COR-L47 (cell line): ENCODE measurements around the gene PSD.

Experiments used
- DNase-seq: peaks from one replicate; lab custom pipeline; 2025; lab: John Stamatoyannopoulos, UW

PSD gene

DNA sequence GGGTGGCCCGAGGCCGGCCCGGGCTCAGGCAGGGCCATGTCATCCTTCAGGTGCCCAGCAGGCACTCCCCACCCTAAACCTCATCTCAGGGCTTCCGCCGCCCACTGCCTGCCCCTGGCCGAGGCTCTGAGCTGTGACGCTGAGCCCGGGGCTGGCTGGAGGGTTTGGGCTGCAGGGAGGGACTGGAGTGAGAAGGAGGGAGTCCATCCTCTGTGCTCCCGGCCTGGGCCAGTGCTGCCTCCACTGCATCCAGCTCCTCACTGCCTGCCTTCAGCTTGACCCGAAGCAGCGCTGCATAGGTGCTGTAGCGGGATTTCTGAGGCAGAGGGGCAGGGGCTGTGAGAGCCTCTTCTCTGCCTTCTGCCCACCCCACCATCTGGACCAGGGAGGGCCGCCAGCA is 15.5 kb downstream of the PSD start:
- DNase-seq: no peak

DNA sequence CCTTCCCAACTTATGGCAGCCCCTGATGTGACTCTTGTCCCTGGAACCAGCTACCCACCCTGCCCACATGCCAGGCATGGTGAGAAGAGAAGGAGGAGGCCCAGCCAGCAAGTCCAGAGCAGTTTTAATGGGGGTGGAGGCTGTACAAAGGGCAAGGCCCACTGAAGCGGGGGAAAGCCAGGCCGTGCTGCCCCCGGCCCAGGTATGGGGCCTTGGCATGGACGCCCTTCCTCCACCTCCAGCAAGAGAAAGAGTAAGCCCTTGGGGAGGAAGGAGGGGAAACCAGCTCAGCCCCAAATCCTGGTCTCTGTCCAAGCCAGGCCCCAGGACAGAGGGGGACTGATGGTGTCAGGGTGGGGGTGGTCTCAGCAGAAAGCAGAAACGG is 16.1 kb downstream of the PSD start:
- DNase-seq: no peak

DNA sequence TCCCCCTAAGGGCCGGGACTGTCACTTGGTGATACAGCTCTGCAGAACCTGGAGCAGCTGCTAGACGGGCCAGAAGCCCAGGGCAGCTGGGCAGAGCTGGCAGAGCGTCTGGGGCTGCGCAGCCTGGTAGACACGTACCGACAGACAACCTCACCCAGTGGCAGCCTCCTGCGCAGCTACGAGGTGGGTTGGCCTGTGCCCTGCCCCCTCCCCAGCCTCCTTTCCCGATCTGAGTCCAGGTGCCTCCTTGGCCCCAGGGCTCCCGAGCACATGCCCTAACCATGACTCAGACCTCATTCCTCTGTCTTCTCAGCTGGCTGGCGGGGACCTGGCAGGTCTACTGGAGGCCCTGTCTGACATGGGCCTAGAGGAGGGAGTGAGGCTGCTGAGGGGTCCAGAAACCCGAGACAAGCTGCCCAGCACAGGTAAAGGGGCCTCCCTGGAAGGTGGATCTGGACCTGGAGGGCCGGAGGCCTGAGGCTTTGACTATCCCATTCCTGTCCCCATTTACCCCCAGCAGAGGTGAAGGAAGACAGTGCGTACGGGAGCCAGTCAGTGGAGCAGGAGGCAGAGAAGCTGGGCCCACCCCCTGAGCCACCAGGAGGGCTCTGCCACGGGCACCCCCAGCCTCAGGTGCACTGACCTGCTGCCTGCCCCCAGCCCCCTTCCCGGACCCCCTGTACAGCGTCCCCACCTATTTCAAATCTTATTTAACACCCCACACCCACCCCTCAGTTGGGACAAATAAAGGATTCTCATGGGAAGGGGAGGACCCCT is 16.7 kb downstream of the PSD start:
- DNase-seq: no peak

DNA sequence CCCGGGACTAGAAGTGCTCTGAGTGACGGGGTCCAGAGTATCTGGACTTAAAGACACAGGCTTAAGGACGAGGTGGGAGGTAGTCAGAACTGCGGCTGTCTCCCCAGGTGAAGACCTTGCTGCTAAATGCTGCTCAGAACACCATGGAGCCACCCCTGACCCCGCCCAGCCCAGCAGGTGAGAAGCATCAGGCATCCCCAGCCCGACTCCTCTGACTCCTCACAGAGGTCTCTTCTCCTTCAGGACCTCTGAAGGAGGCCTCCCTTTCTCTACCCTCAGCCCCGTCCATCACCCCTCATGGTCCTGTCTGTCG is 17.3 kb downstream of the PSD start:
- DNase-seq: no peak

DNA sequence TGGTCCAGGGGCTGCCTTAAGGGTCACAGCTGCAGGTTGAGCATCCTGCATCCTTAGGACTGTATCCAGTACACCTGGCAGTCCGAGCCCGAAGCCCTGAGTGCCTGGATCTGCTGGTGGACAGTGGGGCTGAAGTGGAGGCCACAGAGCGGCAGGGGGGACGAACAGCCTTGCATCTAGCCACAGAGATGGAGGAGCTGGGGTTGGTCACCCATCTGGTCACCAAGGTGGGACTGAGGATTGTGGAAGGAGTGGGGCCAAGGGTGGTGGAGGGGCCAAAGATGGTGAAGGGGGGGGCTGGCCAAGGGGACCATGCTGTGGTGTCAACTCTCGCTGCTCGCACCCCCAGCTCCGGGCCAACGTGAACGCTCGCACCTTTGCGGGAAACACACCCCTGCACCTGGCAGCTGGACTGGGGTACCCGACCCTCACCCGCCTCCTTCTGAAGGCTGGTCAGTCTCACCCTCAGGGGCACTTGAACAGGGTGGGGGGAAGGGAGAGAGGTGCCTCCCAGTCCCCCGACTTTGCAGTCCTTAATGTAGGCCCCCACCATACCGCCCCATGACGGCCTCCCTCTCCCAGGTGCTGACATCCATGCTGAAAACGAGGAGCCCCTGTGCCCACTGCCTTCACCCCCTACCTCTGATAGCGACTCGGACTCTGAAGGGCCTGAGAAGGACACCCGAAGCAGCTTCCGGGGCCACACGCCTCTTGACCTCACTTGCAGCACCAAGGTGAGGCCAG is 17.8 kb downstream of the PSD start:
- DNase-seq: no peak

DNA sequence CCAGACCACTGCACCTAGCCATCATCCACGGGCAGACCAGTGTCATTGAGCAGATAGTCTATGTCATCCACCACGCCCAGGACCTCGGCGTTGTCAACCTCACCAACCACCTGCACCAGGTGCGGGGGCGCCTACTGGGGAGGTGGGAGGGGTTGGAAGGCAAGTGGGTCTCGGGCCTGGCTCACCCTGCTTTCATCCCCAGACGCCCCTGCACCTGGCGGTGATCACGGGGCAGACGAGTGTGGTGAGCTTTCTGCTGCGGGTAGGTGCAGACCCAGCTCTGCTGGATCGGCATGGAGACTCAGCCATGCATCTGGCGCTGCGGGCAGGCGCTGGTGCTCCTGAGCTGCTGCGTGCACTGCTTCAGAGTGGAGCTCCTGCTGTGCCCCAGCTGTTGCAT is 18.5 kb downstream of the PSD start:
- DNase-seq: peak; percentile 32

DNA sequence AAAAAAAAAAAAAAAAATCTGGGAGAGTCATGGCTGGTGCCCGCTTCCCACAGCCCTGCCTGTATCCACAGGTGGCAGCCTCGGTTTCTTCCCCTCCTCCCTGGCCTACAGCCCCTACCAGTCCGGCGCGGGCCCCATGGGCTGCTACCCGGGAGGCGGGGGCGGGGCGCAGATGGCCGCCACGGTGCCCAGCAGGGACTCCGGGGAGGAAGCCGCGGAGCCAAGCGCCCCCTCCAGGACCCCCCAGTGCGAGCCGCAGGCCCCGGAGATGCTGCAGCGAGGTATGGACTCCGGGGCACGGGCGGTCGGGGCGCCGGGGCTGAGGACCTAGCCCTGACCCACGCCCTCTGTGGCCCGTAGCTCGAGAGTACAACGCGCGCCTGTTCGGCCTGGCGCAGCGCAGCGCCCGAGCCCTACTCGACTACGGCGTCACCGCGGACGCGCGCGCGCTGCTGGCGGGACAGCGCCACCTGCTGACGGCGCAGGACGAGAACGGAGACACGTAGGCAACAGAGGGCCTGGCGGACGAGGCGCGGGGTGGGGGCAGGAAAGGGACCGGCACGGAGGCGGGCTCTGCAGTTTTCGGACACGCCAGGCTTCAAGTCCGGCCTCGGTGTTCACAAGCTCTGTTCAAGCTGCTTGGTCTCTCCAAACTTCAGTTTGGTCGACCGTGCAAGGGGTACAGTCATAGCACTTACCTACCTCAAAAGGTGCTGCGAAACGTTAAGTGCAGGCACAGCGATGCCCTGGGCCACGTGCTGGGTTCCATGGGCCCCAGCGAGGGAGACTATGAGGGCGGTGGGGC is 19.2 kb downstream of the PSD start:
- DNase-seq: peak; percentile 67

DNA sequence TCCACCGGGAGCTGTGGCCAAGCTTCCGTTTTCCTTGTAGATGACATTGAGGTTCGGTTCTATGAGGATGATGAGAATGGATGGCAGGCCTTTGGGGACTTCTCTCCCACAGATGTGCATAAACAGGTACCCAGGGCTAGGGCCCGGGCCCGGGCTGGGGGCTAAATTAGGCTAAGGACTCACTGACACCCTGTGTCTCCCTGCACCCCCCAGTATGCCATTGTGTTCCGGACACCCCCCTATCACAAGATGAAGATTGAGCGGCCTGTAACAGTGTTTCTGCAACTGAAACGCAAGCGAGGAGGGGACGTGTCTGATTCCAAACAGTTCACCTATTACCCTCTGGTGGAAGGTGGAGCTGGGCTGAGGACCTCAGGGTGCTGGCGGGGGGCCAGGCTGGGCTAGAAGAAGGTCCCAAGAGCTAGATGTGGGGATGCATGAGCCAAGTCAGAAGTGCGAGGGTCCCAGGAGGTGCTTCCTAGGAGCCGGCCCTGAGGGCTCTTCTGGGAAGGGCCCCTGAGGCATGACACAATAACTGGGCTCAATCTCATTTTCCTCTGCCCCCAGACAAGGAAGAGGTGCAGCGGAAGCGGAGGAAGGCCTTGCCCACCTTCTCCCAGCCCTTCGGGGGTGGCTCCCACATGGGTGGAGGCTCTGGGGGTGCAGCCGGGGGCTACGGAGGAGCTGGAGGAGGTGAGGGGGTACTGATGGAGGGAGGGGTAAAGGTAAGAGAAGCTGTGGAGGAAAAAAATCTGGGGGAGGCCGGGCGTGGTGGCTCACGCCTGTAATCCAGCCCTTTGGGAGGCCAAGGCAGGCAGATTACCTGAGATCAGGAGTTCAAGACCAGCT is 20.2 kb downstream of the PSD start:
- no peak for DNase-seq

DNA sequence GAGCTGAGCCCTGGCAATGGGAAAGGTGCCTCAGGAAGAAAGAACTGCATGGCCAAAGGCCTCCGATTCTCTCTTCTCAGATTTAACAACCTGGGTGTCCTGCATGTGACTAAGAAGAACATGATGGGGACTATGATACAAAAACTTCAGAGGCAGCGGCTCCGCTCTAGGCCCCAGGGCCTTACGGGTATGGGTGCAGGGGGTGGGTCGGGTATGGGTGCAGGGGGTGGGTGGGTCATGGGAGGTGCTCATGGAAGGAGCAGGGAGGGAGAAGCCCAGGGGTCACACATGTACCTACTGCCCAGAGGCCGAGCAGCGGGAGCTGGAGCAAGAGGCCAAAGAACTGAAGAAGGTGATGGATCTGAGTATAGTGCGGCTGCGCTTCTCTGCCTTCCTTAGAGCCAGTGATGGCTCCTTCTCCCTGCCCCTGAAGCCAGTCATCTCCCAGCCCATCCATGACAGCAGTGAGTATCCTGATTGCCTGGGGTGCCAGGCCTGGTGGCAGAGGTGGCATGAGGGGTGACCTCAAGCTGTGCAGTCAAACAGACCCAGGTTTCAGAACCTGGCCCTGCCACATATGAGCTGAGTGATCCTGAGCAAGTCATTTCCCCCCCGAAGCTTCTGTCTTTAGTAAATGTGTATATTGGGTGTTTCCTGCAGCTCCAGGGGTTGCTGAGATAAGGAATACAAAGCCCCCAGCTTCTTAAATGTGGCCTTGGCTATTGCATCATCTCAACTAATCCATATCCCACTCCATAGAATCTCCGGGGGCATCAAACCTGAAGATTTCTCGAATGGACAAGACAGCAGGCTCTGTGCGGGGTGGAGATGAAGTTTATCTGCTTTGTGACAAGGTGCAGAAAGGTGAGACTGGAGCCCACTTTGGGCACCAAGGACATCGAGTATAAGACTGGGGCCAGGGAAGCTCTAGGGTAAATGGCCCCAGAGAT is 21.1 kb downstream of the PSD start:
- DNase-seq: no peak

DNA sequence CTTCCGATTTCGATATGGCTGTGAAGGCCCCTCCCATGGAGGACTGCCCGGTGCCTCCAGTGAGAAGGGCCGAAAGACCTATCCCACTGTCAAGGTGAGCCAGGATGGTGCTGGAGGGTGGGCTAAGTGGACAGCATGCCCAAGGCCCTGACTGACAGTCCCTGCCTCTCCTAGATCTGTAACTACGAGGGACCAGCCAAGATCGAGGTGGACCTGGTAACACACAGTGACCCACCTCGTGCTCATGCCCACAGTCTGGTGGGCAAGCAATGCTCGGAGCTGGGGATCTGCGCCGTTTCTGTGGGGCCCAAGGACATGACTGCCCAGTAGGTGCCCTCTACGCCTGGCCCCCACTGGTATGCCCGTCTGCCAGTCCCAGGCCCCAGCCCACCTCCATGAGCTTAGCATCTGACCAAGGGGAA is 21.8 kb downstream of the PSD start:
- no peak for DNase-seq

DNA sequence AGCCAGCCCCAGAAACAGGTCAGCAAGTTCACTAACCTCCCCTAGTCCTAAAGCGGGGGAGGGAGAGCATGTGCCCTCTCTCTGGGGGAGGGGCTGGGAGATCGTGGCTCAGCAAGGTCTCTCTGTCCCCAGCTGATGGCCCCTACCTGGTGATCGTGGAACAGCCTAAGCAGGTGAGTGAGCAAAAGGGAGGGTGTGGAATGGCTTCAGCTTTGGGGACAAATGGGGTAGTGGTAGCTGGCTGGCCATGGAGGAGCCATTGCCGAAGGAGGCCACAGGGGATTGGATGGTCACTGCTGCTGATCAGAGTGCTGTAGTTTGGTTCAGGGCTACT is 22.3 kb downstream of the PSD start:
- DNase-seq: no peak

DNA sequence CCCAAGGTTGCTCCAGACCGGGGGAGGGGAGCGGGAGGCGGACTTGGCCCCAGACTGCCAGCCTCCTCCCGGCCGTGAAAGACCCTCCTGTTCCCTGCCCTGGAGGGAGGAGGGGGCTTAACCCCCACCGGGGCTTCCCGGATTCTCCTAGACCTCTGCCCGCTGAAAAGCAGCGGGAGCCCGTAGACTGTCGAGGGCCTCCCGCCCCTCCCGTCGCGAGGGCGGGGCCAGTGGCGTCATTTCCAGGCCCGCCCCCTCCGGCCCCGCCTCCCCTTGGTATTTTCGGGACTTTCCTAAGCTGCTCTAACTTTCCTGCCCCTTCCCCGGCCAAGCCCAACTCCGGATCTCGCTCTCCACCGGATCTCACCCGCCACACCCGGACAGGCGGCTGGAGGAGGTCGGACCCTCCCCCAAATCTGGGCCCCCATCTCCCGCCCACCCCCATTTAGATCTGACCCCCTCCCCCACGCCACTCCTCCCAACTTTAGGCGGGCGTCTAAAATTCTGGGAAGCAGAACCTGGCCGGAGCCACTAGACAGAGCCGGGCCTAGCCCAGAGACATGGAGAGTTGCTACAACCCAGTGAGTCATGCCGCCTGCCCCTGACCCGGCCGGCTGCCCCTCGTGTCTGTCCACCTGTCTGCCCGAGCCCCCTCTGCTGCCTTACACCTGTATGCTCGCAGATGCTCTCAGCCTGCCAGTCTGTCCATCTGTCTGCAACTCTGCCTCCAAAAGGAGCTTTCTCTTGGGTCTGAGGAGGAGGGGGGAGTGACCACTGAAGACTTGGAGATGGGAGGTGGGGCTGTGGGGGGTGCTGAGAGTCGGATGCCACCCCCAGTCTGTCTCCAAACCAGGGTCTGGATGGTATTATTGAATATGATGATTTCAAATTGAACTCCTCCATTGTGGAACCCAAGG is 22.9 kb downstream of the PSD start, which contains the start of gene NFKB2:
TSS of gene NFKB2 (plus strand) at position 306 of the 917 bp plus-strand sequence. CDS start at position 561, 255 bp downstream.
- DNase-seq: peak; percentile 19

DNA sequence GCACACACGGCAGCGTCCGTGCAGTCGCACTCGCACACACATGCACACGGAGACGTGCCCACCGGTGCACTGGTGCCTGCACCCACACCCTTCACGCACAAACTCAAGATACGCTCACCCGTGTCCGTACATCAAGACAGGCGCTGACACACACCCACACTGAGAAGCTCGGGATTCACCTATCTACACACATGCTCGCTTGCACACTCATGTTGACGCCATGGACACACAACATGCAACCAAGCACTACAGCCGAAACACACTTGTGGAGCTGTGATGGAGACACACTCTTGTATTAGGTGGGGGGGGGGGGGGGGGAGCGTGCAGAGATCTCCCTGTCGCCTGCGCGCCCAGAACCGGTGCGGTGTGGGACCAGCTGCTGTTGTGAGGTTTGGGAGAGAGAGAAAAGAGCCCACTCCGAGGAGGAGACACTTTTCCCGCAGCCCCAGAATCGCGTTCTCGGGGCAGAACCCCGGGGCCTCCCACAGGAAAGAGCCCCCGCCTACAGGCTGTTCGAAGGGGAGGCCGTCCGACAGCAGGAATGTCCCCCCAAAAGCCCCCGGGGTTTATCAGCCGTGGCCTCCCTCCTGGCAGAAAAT is 23.7 kb downstream of the PSD start:
- DNase-seq: no peak

DNA sequence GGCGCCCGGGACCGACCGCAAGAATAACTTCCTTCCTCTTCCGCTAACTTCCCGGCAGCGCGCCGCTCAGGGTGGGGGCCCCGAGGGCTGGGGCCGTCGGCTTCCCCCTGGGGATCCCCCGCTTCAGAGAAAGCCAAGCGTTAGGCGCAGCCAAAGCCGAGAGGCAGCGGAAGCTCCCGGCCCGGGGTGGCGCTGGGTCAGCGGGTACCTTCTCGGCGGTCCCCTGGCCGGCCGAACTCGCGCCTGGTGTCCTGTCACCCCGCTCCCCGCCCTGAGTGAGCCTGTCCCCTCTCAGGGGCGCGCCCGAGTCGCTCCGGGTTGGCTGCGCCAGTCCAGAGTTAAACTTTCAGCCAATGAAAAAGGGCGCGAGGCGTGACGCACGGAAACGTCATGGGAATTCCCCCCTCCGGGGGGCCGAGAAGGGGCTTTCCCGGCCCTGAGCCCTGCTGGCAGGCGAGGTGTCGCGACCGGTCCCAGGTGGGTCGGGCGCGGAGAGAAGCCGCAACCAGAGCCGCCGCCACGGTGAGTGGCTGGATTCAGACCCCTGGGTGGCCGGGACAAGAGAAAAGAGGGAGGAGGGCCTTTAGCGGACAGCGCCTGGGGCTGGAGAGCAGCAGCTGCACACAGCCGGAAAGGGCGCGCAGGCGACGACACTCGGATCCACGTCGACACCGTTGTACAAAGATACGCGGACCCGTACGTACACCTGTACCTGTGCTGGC is 24.3 kb downstream of the PSD start:
- peak; percentile 50 for DNase-seq

DNA sequence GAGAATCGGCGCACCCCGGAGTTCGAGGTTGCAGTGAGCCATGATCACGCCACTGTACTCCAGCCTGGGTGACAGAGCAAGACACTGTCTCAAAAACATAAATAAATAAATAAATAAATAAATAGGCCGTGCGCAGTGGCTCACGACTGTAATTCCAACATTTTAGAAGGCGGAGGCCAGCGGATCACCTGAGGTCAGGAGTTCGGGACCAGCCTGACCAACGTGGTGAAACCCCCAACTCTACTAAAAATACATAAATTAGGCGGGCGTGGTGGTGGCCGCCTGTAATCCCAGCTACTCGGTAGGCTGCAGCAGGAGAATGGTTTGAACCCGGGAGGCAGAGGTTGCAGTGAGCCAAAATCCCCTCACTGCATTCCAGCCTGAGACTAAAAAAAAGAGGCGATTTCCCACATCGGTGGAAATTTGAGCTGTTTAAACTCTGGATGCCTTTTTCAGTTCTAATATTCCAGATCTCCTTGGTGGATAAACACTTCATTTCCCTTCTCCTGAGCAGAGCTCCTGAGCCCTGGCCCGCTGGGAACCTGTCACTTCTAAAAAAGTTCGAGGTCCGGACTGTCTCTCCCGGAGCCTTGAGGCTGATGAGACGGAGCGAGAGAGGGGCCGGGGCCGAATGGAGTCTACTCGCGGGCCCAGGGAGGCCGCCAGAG is 25.0 kb downstream of the PSD start:
- no peak for DNase-seq

DNA sequence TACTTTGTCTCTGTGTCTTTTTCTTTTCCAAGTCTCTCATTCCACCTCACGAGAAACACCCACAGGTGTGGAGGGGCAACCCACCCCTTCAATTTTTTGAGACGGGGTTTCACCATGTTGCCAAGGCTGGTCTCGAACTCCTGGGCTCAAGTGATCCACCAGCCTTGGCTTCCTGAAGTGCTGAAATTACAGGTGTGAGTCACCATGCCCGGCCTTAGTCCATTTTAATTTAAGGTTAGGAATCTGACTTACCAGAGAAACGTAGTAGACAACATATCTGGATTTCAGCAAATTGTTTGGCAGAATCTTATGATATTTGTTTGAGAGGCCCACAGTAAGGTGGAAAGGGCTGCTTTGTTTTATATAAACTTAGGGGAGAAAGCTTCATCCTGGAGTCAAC is 26.3 kb downstream of the PSD start:
- DNase-seq: no peak

DNA sequence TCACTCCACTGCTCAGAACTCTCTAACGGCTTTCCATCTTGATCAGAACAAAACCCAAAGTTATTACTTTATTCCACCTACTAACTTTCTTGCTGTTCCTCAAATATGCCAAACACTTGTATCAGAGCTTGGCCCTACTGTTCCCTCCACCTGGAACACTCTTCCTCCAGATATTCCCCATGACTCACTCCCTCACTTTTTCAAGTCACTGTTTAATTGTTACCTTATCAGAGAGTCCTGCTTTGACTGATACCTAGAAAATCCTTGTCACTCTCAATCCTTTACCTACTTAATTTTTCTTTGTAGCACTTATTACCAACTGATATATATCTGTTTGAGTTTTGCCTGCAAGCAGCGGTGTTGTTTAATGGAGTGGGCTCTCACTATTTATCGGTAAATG is 28.7 kb downstream of the PSD start:
- no peak for DNase-seq
